GM21526 (cell line): ENCODE data around the gene PSENEN.

Source experiments
- ATAC-seq: cut with Tn5 transposase; IDR thresholded peaks from one replicate; pipeline ENCODE4 v1.9.1; 2021; ENCODE audit warnings: moderate library complexity; ENCODE audit not compliant: unreplicated experiment, low FRiP score

The PSENEN gene

DNA sequence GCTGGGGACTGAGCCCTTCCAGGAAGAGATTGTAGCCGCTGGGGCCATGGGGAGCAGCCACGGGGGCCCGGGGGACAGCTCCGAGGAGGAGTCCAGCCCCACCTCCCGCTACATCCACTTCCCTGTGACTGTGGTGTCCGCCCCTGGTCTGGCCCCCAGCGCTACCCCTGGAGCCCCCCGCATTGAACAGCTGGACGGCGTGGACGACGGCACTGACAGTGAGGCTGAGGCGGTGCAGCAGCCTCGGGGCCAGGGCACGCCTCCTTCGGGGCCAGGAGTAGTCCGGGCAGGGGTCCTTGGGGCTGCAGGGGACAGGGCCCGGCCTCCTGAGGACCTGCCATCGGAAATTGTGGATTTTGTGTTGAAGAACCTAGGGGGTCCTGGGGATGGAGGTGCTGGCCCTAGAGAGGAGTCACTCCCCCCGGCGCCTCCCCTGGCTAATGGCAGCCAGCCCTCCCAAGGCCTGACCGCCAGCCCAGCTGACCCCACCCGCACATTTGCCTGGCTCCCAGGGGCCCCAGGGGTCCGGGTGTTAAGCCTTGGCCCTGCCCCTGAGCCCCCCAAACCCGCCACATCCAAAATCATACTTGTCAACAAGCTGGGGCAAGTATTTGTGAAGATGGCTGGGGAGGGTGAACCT, 12.8 kb upstream of the PSENEN start:
- ATAC-seq, result no peak

DNA sequence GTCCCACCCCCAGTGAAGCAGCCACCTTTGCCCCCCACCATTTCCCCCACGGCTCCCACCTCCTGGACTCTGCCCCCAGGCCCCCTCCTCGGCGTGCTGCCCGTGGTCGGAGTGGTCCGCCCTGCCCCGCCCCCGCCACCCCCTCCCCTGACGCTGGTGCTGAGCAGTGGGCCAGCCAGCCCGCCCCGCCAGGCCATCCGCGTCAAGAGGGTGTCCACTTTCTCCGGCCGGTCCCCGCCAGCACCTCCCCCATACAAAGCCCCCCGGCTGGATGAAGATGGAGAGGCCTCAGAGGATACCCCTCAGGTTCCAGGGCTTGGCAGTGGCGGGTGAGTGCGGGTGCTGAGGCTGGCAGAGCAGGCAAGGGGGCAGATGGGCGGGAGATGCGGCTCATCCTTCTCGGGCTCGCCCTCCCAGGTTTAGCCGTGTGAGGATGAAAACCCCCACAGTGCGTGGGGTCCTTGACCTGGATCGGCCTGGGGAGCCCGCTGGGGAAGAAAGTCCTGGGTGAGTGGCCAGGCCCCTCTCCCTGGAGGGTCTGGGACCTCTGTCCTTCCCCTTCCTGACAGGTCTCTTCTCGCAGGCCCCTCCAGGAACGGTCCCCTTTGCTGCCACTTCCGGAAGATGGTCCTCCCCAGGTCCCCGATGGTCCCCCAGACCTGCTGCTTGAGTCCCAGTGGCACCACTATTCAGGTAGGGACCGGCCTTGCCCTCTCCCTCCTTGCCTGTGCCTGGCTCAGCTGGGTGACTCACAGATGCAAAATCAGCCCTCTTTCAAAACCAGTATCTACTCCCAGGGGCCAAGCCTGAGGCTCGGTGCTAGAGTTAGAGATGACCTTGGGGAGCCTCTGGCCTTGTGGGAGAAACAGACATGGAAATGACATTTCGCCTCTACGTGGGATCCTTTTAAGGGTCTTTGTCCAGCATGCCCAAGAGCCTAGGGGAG, 12.0 kb upstream of the PSENEN start:
- no peak for ATAC-seq

DNA sequence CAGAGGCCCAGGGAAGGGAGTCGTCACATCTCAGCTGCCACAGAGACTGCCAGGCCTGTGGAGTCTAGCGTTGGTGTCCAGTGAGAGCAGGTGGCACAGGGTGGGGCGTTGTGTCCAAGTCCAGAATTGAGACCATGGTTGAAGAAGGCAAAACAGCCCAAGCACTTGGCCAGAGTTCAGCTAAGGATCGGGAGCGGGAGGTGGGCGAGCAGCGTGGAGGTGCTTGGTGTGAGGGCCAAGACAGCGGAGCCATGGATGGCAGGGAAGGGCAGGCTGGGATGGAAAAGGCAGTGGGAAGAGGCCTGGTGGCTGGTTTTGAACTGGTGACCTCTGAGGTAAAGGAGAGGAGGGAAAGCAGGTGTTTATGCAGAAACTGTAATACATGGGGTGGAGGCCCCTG, 11.2 kb upstream of the PSENEN start:
- ATAC-seq, result no peak

DNA sequence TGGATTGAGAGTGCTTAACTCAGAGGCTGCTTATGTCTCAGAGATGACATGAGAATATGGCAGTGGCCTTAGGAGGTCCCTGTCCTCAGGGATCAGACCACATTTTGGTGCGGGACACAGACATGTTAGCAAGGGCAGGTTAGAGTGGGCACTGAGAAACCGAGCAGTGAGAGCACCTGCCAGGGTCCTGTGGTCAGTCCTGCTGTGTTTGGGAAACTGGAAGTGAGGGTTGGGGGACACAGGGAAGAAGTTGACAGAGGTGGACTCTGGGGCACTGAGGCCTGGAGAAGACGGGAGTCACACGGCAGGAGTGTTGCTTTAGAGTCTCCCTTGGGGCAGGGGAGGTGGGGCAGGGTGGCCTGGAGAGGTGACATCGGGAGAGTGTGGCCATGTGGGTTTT, 10.6 kb upstream of the PSENEN start:
- ATAC-seq, result no peak

DNA sequence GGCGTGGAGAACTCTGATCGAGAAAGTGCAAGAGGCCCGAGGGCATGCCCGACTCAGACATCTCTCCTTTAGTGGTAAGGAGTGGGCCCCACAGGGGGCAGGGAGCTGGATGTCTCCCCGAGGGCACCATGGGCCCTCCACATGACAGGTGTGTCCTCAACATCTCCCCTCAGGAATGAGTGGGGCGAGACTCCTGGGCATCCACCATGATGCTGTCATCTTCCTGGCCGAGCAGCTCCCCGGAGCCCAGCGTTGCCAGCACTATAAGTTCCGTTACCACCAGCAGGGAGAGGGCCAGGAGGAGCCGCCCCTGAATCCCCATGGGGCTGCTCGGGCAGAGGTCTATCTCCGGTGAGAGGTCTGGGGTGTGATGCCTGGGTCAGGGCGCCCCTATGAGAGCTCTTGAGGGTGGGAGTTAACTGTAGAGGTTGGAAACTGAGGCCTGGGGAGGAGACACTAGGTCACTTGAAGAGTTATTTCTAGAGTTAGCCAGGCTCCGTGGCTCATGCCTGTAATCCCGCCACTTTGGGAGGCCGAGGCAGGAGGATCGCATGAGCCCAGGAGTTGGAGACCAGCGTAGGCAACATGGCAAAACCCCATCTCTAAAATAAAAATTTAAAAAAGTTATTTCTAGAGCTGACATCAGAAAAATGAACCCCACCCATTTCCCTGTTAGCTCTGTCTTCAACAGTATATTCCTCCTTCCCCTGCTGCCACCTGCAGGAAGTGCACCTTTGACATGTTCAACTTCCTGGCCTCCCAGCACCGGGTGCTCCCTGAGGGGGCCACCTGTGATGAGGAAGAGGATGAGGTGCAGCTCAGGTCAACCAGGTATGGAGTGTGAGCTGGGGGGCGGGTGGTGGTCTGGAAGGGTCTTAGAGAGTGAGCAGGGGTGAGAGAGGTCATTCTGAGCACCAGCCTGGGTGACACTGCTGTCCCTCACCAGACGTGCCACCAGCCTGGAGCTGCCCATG, 8.3 kb upstream of the PSENEN start:
- ATAC-seq, result no peak

DNA sequence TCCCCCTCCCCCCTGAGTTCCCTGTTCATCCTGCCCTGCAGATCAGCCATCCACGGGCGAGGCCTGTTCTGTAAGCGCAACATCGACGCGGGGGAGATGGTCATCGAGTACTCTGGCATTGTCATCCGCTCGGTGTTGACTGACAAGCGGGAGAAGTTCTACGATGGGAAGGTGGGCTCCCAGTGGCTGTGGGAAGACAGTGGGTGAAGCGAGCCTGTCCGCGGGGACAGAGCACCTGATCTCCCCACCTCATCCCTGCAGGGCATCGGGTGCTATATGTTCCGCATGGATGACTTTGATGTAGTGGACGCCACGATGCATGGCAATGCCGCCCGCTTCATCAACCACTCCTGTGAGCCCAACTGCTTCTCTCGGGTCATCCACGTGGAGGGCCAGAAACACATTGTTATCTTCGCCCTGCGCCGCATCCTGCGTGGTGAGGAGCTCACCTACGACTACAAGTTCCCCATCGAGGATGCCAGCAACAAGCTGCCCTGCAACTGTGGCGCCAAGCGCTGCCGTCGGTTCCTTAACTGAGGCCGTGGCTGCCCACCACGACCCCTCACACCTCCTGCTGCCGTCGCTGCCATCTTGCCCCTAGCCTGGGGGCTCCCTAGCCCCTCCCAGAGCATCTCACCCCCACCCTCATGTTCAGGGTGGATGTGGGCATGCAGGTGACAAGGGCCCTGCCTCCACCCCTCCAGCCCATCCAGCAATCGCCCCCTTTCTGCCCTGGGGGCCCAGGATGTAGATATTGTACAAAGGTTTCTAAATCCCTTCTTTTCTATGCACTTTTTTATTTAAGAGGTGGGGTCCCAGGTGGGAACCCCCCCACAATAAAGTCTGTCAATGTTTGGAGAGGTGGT, 7.2 kb upstream of the PSENEN start:
- no peak for ATAC-seq

DNA sequence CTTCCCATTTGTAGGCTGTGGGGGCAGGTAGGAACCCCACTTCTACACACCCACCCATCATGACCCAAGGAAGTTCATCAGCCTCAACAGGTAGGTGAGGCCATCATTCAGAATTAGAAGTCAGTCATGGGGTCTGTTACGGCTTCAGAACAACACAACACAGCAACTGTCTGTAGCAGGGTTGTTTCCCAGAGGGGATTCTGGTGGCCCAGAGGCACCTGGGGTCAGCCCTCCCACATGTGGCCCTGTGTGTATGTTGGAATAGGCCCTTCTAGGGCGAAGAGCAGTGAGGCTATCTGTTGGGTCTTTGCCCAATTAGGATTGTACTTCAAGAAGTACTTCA, 6.6 kb upstream of the PSENEN start:
- ATAC-seq, result no peak

DNA sequence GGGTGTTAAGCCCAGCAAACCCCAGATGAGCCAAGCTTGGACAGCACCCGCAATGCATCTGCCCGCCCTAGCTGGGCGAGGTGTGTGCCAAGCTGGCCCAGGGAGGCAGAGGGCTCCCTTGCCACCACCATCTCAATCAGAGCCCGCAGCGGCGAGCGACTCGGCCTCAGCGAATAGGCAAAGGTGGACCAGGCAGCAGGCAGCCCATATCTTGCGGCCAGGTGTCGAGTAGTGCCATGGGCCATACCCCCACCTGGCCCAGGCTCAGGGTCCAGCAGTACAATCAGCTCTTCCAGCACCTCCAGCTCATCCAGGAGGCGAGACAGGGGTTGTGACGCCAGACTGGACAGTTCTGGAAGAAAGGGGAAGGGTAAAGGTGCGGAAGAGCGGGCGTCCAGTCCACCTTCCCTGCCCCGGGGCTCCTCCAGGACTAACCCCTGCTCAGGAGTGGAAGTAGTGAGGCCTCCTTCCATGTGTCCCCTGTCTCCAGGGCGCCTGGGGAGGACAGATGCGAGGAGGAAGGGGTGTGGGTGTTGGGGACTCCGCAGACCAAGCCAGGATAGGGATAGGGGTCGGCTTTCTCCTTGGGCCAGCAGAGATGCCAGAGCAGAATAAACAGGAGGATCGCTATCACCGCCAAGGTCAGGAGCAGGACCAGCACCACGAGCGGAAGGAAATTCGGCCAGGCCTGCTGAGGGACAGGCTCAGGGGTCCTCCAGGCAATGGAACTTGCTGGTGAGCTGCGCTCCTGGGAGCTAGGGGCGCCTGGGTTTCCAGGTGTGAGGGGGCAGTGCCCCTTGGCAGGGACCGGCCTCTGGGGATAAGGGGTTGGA, 6.0 kb upstream of the PSENEN start:
- ATAC-seq, result no peak

DNA sequence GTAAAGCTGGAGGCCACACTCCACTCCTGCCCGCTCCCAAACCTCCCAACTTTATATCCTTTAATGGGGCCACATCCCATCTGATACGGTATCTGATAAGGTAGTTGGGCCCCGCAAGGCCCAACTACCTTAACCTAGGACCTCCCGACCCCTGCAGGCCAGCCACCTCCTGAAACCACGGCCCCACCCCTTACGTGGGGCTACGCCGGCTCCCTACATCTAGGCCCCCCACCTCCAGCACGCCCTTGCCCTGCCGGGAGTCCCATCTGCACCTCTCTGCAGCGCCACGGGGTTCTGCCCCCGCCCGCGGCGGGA, 5.4 kb upstream of the PSENEN start:
- no peak for ATAC-seq

DNA sequence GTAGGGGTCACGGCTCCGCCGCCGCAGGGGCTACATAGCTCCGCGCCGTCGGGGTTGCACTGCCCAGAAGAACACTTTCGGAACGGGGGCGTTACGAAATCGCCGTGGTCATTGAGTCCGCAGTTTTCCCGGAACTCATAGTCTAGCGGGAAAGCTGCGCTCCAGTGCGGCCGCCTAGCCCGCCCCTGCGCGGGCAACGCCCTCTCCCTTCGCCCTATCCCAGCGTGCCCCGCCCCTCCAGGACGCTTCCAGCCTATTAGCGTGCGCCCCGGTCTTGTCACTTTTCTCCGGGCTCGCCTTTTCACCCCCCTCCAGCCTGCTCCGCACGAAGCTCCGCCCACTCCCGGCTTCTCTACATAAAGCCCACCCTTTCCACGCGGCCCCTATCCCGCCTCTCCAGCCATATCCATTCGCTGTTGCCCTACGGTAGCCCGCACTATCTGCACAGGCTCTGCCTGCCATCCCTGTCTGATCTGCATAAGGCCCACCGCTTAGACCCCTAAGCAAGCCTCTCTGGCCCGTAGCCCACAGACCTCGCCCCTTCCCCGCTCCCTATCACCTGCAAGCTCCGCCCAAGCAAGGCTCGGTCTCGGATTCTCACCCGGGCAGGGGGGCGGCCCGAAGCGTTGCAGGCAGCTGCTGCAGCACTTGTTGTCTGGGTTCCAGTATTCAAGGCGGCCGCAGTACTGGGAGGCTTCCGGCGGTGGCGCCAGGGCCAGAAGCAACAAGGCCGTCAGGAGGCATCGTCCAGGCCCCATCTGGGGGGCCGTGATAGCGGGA, 4.8 kb upstream of the PSENEN start:
- peak; percentile 51 for ATAC-seq

DNA sequence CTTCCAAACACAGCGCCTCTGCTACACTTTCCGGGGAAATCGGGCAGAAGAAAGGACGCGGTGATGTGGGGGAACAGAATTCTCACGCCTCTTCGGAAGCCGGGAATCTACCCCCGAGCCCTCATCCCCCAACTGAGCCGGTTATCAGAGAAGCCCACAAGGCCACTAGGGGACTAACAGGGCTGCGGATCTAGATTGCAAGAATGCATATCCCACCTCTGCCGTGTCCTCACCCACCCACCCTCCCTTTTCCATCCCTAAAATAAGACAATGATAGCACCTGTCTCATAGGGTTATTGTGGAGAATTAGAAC, 4.3 kb upstream of the PSENEN start:
- no peak for ATAC-seq

DNA sequence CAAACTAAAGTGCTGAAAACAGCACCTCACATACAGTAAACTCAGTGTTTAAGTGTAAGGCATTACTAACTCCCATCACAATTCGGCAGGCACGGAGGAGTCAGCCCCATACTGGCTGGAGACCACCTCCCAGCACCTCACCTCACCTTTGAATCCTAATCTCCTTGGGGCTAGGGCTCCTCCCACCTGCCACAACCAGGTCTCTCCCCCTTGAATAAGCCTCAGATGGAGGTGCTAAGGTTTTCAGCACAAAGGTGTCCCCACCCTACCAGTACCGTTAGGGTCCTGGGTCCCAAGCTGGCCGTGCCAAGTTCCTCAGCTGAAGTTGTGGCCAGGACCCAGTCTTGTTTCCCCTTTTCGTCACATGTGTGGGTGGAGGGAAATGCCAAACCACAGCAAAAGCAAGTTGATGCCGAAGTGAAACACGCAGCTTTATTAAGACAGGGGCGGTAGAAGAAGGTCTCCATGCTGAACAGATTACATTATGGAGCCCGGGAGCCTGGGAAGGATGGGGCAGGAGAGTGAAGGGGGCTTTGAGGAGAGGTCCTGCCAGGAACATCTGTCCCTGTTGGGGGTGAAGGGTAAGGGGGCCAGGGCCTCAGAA, 3.2 kb upstream of the PSENEN start, which contains the start of gene IGFLR1:
IGFLR1 (minus strand) TSS at position 332 of the 604 bp plus-strand sequence. CDS start 1,272 bp downstream, outside the sequence.
- no peak for ATAC-seq

DNA sequence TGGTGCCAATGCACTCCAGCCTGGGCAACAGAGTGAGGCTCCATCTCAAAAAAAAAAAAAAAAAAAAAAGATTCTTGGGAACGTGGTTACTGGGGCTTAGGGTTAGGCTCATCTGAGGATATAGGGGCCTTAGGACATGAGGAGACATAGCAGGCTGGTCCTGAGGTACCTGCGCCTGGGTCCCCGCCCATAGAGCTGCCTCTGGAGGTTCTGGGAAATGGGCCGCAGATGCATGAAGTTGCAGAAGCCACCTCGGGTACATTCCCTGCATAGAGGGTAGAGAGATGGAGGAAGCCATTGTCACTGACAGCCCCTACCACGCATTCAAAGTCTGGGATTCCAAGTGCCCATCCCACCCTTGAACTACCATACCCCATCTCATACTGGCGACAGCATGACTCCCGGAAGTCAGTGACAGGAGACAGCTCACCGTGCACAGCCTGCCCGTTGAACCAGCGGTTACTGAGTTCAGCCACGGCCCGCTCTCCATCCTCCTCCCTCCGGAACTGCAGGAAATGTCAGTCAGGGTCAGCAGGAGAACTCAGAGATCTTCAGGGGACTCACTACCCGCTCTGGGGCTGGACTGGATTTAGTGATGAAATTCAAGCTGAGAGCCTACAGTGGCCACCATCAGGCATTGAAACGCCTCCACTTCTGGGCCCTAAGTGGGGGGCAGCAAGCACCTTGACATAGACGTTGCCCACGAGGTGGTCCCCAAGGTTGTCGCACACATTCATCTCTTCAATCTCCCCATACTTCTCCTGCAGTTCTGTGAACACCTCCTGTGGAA, 1.6 kb upstream of the PSENEN start:
- ATAC-seq, result no peak

DNA sequence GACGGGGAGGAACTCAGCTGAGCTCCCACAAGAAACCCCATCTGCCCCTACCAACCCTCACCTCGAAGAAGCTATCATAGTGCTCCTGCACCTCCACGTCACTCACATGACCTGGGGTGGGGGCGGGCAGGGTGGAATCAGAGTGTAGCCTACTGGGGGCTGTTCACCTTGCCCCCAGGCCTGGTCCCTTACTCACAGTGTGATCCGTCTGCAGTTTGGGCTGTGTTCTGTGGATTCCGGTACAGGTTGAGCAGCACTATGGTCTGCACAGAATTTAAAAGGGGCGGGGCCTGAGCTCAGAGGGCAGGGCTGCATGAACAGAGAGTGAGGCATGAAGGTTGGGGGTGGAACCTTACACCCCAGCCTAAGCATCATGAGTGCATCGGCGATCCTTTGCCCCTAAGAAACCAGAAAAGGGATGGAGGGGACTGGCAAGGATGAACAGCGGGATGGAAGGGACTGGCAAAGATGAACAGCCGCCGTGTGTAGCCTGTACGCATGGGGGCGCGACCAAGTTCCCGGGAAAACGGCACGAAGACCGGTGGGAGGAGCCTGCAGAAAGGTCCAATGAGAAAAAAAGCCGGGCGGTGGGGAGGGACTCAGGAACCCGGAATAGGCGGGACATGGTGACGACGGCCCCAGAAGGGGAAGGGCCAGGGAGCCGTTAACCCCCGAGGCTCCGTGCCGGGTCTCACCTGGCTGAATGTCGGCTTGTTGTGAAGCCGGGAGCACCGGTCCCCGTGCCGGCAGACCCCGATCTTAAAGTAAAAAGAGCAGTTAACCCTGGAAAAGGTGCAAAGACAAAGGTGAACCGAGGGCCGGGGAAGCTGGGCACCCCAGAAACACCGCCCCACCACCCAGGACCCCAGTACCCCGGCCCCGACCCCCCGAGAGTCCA, 772 bp upstream of the PSENEN start:
- ATAC-seq, result peak; percentile 31

DNA sequence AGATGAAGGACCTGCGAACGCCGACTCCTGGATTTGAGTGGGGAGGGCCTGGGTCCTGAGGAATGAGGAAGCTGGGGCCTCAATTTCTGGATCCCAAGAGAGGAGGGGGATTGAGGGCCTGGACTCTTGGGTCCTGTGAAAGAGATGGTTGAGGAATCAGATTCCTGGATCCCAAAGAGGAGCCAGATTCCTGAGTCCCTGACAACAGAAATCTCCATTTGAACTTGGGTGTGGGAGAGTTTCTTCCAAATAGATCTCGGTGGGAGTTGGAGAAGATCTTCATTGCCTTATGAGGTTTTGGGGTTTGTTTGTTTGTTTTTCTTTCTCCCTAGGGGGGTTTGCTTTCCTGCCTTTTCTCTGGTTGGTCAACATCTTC, 624 bp downstream of the PSENEN start:
- no peak for ATAC-seq

DNA sequence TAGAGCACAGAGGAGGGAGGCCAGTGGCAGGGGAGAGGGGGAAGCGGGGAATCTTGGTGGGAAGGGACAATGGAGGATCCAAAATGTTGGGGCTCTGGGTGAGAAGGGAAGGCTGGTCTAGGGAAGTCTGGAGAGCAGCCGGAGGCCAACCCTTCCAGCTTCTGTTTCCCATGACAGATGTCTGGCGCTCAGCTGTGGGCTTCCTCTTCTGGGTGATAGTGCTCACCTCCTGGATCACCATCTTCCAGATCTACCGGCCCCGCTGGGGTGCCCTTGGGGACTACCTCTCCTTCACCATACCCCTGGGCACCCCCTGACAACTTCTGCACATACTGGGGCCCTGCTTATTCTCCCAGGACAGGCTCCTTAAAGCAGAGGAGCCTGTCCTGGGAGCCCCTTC, 1.1 kb downstream of the PSENEN start:
- ATAC-seq, result no peak
